ENCODE measurements around the gene AXIN2.

The AXIN2 gene

DNA sequence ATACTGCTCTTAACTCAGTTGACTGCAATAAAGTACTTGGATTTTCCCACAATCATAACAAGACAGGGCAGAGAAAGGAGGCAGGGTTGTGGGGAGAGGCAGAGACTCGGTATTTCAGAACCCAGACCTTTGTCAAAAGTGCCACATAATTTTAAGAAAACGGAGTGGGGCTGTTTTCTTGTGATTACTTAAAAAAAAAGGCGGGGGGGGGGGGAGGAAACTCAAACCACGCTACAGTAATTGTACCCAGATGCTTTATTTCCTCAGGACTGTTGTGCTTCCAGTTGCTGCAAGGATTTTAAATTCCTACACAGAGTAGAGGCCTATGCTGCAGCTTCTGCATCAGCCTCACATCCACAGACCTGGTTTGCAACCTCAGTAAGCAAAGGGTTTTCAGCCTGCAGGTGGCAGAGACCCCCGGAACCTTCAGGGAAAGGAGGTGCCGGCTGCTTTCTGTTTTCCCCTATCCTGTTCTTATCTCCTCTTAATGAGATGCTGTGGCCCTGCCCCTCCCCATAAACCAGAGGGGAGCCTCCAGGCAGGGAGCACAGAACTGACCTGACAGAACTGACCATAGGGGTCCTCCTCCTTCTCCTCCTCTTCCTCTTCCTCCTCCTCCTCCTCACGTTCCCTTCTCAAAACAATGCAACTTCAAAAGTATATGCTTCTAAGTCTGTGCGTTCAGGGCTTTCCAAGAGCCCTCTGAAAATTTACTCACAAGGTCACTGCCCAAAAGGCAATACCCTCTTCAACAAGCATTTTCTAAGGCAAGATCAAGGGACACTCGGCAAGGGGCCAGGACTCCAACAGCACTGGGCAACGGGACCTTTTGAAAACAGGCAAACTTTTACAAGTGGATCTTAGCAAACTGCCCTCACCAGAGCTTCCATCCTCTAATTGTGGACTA, 7.5 kb downstream of the AXIN2 start:
- no peak for DNase-seq (ENCODE audit: low spot score)

DNA sequence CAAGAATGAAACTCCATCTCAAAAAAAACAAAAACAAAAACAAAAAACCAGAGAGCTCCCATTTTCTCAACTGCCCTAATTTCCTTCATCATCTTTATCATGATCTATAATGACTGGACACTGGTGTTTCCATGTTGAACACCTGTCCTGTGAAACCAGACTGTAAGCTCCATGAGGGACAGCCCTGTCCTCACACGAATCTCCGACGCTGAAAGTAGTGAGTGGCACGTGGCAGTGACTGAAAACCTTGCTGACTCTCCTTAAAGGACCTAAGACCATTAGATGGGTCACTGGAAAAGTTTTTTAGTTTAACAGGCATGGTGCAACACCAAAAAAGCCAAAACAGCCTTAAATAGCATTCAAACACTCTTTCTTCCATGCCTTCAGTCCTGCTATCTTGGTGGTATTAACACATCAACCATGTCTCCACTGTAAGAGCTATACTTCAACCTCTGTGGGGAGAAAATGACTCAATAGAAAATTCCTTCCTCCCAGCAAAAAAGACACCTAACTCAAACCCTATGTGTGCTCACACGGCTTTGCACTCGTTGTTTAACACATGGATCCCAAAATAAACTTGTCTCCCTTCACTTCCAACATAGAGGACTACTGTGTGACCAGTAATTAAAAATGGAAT, 8.3 kb downstream of the AXIN2 start:
- DNase-seq (ENCODE audit: low spot score): no peak

DNA sequence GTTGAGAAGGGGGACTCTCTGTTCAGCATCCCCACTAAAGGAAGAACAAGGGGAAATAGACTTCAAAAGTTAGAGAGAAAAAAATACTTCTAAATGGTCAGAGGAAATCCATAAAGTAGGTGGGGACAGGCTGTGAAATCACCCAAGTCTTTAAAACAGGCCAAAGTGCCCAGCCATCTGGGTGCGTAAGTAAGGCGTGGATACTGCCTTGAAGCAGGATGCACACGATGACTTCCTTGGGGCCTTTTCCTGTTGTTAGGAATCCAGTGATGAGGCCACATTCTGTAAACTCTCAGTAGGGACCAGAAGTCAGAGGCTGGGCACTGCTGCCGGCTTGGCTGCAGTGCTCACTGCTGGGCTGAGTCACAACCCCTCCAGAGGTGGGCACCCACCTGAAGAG, 9.2 kb downstream of the AXIN2 start:
- DNase-seq (ENCODE audit: low spot score): no peak

DNA sequence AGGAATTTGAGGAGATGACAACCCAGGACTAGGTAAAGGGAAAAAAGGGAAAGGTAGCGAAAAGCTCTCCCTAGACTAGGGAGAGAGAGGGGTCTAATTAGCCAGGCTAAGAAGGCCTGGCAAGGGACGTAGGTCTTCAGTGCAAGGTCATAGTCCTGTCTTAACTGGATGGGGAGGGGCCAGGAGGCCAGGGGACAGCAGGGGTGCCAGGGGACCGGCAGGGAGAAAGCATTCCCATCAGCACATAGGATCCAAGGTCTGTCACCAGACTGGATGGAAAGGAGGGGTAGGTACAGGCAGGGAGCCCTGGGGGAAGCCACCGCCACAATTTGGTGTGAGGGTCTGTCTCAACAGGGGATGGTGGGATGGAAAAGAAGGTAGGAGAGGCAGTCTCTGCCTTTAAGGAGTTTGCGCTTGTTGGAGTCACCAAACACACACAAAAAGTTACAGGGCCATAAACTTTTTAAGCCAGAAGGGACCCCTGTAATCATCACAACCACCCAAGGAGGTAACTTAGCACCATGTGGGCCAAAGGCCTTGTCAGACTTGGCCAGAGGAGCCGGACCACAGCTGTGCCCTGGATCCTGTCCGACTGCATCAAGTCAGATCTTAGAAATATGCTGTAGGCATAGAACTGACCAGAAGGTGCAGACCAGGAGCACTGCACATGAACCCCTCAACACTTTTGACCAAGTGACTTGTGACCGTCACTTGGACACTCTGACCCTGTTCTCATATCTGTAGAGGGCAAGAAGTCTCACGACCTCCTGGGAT, 10.0 kb downstream of the AXIN2 start:
- no peak for DNase-seq (ENCODE audit: low spot score)

DNA sequence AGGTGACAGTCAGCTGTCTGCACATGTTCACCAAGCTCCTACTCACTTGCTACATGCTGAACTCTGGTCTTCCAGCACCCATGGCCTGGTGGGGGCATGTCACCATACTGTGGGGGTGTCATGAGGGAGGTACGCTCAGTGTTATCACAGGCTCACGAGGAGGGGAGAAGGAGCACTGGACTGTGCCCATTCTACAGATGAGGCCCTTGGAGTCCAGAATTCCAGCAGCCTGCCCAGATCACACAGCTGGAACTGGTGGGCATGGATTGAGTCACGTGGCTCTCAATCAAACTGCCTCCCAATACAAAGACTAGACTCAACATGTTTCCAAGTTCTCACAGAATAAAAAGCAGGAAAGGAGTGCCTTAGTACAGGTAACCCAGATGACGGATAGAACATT, 10.7 kb downstream of the AXIN2 start:
- DNase-seq (ENCODE audit: low spot score): no peak

DNA sequence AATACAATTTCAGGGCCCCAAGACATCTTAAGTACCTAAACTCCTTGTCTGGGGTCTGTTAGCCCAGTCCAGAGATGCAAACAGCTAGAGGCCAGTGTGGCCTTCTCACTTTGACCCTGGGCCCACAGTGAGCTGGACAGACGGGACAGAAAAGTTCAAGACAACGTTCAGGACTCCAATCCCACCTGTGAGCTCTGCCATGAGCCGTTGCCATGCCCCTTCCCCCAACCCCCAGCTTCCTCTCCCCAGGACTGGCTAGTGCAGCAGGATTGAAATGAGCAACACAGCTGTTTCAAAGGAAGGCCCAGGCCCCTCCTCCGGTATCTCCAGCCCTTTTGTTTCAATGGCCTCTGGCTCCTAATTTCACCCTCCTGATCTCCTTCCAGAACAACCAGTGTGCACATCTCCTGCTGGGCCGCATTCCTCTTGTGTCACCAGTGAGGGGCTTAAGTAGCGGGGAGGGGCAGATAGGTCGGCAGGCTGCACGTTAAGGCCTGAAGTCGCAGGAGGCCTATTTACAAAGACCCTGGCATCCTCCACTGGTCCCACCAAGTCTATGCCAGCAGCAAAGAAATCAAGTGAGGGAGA, 11.3 kb downstream of the AXIN2 start:
- no peak for DNase-seq (ENCODE audit: low spot score)

DNA sequence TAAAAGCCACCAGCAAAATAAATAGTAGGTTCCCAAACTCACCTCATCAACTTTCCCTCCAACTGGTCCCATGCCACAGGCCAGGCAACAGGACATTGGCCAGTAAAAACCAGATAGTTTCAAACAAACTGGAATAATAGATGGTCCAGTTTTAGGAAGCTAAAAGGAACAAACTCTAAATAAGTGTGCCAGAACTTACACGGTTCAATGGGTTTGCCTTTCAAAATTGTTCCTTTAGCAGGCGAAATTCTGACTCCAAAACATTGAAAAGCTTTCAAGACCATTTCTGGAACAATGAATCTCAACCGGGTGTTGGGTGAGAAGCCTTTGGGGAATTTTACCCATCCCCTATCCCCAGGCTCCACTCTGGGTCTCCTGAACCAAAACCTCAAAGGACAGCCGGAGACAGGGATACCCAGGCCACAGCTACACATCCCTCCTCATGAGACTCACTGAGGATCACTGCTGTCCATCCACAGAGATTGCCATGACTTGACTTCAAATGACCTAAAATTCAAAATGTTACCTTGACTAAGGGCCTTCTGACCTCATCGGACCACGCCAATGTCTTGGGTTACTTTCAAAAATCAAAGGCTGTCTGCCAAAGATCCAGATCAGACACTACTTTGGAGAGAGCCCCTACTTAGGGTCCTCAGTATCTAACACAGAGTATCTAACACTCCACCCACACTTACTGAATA, 13.0 kb downstream of the AXIN2 start:
- DNase-seq (ENCODE audit: low spot score): no peak

DNA sequence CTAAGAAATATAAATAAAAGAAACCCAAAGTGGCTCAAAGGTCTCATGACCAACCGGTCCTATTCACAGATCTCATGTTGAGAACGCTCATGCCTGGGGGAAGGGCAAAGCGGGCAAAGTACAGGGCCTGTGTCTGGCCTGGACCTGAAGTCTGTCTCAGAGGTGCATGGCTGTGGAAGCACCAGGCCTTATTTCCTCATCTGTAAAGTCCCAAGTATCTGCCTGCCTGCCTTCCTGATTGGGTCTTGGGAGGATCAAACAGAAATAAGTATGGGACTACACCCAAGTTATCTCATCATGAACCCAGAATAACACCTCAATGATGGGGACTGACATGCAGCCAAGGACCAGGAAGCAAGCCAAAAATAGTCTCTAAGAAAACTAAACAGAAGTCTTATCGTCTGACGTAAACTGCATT, 14.2 kb downstream of the AXIN2 start:
- no peak for DNase-seq (ENCODE audit: low spot score)

DNA sequence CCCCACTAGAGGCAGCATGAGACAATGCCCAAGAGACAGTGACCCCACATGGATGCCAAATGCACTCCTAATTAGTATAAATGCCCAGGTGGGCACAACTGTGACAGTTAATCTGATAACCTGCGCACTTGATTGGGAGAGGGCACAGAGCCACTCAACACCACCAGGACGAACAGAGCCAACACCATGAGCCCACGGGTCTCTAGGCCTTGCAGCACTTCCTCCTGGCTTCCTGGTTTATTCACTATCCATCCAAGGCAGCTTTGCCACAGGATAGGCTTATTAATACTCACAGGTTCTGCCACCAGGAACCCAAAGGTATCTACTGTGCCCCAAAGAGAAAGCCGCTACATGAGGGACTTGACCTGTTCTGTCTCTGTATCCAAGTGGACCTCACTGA, 14.9 kb downstream of the AXIN2 start:
- DNase-seq (ENCODE audit: low spot score): no peak

DNA sequence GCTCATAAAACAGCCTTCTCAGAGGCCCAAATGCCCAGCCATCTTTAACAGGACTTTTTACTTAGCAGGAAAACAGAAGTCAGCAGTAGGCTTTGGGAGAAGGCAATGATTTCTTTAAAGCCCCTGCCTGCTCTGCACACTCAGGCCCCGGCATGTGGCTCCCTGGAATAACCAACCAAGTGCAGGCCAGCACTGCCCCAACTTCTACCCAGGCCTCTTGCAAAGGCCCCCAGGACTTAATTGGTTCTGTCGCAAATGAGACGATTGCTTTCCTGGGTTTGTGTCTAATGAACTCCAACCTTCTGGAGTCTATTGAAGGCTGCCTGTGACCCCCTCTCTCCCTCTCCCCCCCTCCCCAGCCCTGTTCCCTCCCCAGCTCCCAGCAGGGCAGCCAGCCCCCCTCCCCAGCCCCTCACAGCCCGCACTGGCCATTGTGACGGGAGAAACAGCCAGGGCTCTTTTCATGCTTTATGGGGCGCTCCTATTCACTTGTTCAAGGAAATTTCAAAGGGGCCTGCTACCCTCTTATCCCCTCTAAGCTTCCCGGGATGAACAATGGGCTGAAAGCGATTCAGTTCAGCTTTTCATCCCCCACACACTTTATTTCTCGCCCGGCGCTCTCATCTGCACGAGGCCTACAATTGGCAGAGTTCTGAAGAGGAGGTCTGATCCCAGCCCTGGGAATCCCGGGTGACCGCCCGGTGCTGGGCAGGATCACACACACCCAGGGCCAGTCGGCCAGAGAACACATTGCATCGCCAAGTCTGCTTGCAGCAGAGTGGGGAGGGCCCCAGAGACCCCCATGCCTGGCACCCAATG, 15.5 kb downstream of the AXIN2 start:
- DNase-seq (ENCODE audit: low spot score): no peak

DNA sequence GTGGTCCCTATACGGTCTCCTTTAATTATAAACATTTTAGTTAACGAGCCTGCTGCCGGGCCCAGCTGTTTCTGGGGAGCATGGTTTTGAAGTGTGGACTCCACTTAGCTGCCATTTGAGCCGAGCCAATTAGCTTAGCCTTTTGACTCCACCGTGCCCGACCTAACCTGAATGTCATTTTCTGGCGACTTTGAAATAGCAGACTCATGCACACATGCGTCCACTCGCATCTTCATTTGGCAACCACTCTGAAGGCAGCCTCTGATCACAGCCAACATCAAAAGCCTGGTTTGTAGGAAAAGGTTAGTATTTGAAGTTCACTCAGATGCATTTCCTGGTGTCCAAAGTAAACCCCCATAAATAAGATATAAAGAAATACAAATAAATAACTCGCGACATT, 16.8 kb downstream of the AXIN2 start:
- no peak for DNase-seq (ENCODE audit: low spot score)

DNA sequence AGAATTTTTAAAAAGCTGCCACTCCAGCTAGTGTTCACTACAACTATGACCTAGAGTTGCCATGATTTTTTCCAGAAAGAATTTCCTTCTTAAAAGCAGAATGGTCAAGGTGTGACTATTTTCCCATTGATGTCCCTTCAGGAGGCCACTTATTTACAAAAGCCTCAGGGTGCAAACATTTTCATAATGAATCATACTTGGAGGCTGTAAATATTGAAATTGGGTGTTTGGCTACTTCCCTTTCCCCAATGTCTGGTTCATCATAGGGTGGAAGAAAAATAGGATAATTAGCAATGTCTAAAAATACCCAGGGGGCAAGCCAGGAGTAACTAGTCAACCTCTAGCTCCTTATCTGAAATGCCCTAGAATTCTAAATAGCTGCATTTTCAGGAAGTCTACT, 18.8 kb downstream of the AXIN2 start:
- DNase-seq (ENCODE audit: low spot score): no peak

DNA sequence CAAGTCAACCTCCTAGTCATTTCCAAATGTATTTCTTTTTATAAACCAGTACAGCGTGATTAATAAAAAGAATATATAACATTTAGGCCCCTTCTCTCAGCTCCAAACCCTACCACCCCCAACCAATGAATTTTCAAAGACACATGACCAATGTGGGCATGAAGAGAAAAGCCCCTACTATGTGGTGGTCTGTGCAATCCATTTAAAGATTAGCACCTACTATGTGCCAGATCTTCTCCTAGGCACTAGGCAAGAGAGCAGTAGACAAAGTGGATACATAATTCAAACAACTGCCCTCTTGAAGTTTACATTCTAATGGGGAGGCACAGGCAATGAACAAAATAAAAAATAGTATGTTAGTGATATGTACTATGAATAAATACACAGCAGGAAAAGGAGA, 19.4 kb downstream of the AXIN2 start:
- no peak for DNase-seq (ENCODE audit: low spot score)

DNA sequence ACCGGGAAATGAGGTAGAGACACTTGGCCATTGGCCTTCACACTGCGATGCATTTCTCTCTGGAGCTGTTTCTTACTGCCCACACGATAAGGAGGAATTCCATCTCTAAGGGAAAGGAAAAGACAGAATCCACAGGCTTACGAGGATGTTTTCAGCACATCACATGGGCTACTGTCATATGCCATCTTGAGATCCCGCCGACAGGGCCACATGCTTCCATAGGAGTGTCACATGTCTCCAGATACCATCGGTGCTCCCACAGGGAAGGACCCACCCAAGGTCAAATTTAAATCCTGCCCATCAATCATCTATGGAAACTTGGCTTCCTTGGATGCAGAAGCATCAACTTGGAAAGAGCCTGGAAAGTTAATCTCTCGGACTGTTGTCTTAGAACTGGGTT, 20.0 kb downstream of the AXIN2 start:
- DNase-seq (ENCODE audit: low spot score): no peak

DNA sequence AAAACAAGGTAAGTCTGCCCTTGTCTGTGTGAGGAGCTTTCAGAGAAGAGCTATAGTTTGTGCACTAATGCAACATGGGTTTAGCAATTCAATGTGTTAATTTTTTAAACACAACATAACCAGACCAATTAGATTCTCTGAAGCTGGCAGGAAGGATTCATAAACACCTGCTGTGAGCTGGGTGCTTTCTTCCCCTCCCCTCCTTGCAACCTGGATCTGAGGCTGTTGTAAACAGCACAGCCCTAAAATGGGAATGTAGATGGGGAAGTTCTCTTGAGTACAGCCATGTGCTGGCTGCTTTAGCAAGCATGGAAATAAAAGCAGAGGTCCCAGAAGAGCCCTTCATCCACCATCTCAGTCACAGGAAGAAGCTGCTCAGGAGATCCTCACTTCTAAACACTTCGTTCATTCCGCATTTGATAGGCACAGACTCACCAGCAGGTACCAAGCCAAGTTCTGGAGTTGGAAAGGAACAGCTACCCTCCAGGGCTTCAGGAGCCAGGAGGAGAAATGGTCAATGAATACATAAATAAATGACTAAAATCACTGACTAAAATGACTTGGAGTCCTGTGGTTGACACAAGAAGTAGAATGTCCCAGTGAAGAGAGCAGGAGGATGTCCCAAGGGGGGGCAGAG, 21.7 kb downstream of the AXIN2 start:
- no peak for DNase-seq (ENCODE audit: low spot score)

DNA sequence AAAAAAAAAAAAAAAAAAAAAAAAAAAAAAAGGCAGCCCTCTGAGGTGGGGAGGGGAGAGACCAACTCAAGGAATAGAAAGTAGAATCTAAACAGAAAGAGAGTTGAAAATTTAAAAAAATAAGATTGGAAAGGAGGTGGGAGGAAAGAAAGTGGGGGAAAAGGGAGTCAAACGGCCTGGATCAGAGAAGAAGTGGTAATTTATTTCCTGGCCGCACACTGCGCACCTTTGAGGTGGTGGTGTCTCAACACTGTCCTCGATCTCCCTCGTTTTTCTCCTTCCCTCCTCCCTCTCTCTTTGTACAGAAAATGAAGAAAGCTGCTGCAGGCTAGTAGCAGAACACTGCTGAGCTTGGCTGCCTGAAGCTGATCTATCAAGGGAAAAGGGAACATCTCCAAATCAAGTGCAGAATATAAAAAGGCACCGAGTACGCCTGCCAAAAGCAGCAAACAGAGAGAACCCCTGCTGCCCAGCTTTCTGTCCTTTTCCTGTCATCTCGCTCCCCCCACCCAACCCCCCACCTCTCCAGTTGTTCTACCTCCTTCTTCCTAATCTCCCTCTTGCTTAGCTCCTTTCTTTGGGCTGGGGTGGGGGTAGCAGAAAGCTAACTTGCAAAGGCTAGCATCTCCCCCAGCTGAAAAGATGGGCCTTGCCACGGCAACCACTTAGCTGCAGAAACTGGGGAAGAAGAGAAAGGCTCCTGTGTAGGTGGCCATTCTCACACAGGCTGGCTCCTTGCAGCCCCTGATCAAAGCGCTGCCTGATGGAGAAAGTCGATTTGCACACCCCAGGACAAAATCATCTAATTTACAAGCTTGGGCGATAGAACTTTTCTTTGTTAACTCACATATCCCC, 22.5 kb downstream of the AXIN2 start:
- DNase-seq (ENCODE audit: low spot score): no peak

DNA sequence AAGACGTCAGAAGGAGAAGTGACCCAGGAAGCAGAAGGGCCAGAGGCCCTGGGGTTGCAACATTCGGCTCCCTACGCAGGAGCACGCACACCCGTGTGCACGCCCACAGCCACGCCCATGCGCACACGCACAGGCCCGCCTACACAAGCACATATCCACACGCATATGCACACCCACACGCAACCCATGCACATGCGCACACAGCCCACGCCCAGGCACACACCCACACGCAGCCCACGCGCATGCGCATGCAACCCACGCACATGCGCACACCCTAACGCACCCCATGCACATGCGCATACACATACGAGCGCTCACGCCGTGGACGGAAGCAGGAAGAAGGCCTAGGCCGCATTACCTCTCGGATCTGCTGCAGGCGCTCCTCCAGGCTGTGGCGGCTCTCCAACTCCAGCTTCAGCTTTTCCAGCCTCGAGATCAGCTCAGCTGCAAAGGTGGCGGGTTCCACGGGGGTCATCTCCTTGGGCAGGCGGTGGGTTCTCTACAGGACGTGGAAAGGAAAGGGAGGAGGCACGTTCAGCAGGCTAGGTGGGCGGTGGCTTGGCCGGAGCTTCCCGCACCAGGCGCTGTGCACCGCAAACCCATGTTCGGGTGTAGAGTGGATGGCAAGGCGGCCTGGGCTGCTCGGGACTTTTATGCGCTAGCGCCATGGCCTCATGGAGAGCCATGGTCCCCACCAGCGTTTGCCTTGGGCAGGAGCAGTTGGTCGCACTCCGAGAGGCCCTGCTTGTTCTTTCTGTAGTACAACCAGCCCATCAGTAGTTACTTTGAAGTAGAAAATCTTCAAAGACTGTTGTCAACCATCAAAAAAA, 23.4 kb downstream of the AXIN2 start:
- DNase-seq (ENCODE audit: low spot score): no peak

DNA sequence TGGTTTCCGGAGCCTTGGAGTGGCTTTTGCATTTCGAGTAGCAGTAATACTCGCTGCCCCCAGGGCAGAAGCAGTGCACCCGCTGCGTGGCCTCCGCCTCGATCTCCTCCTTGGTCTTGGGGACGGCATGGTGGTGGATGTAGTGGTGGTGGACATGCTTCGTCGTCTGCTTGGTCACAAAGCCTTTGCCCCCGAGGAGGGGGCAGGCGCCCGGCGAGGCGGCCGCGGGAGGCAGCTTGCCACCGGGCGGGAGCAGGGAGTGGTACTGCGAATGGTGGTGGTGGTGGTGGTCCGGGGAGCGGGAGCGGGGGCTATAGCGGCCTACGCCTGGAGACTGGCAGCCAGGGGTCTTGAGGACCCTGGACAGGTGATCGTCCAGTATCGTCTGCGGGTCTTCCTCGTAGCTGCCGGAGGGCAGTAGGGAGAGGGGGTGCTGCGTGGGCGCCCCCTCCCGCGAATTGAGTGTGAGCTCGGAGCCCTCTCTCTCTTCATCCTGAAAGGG, 24.1 kb downstream of the AXIN2 start:
- DNase-seq (ENCODE audit: low spot score): no peak
